ENCODE measurements around the gene RALGPS1.

The RALGPS1 gene

GRCh38 chr9:126959917-126960316, 45.3 kb downstream of the RALGPS1 start:
- no peaks in the 10 kb centered on the region for H3K9me3 ChIP-seq (ENCODE audit: control insufficient read depth, insufficient read depth, low read length)
- no peak overlapping the region for H3K27ac ChIP-seq (ENCODE audit: low read depth, low read length)
- H3K27me3 ChIP-seq (ENCODE audit: control insufficient read depth, low read length) = no peaks in the 10 kb centered on the region
- H4K20me1 ChIP-seq (ENCODE audit: control insufficient read depth, insufficient read depth, low read depth, low read length) = no peaks in the 10 kb centered on the region
- no peaks in the 10 kb centered on the region for H3K4me1 ChIP-seq (ENCODE audit: control insufficient read depth, low read length)
- H3K79me2 ChIP-seq (ENCODE audit: control insufficient read depth, low read length) = no peaks in the 10 kb centered on the region
- H3K9me2 ChIP-seq (replicated peaks; ENCODE audit: control insufficient read depth, low read length) = no peaks in the 10 kb centered on the region
- no peak overlapping the region for H3K4me2 ChIP-seq (ENCODE audit: low read length)
- no peaks in the 10 kb centered on the region for H3F3A ChIP-seq (ENCODE audit: control insufficient read depth, insufficient read depth)
- H3K36me3 ChIP-seq (ENCODE audit: control insufficient read depth, low read length) = no peaks in the 10 kb centered on the region
- TF ChIP-seq CTCF (IDR thresholded peaks at IDR 0.05; ENCODE audit: low read depth, low read length, poor library complexity, severe bottlenecking) = no peak
- TF ChIP-seq EZH2phosphoT487 (IDR thresholded peaks at IDR 0.05; ENCODE audit: borderline replicate concordance, low read length) = no peak
- H3K4me3 ChIP-seq (ENCODE audit: low read length) = no peak overlapping the region

- Histone ChIP-seq H3K79me2 (ENCODE audit: control insufficient read depth, low read length) (no peaks in the 10 kb centered on the region), H3K36me3 (ENCODE audit: control insufficient read depth, low read length) (no peaks in the 10 kb centered on the region), H3F3A (ENCODE audit: control insufficient read depth, insufficient read depth) (no peaks in the 10 kb centered on the region), H3K9me2 (replicated peaks; ENCODE audit: control insufficient read depth, low read length) (no peaks in the 10 kb centered on the region), H3K27me3 (ENCODE audit: control insufficient read depth, low read length) (no peaks in the 10 kb centered on the region), H3K4me2 (ENCODE audit: low read length) (no peak overlapping the region), H3K4me3 (ENCODE audit: low read length) (no peak overlapping the region), H3K4me1 (ENCODE audit: control insufficient read depth, low read length) (no peaks in the 10 kb centered on the region), H3K9me3 (ENCODE audit: control insufficient read depth, insufficient read depth, low read length) (no peaks in the 10 kb centered on the region), H3K27ac (ENCODE audit: low read depth, low read length) (no peak overlapping the region), H4K20me1 (ENCODE audit: control insufficient read depth, insufficient read depth, low read depth, low read length) (no peaks in the 10 kb centered on the region)
- TF ChIP-seq CTCF (IDR thresholded peaks at IDR 0.05; ENCODE audit: low read depth, low read length, poor library complexity, severe bottlenecking) = no peak
- no peak for TF ChIP-seq EZH2phosphoT487 (IDR thresholded peaks at IDR 0.05; ENCODE audit: borderline replicate concordance, low read length)
Measured at GRCh38 chr9:126962336-126962735, 47.8 kb downstream of the RALGPS1 start.

GRCh38 chr9:126965077-126965476, 50.5 kb downstream of the RALGPS1 start:
- no peaks in the 10 kb centered on the region for H3K9me3 ChIP-seq (ENCODE audit: control insufficient read depth, insufficient read depth, low read length)
- TF ChIP-seq EZH2phosphoT487 (IDR thresholded peaks at IDR 0.05; ENCODE audit: borderline replicate concordance, low read length) (no peak), CTCF (IDR thresholded peaks at IDR 0.05; ENCODE audit: low read depth, low read length, poor library complexity, severe bottlenecking) (no peak)
- H3K4me1 ChIP-seq (ENCODE audit: control insufficient read depth, low read length) = no peaks in the 10 kb centered on the region
- H4K20me1 ChIP-seq (ENCODE audit: control insufficient read depth, insufficient read depth, low read depth, low read length) = no peaks in the 10 kb centered on the region
- no peaks in the 10 kb centered on the region for H3K9me2 ChIP-seq (replicated peaks; ENCODE audit: control insufficient read depth, low read length)
- no peak overlapping the region for H3K27ac ChIP-seq (ENCODE audit: low read depth, low read length)
- H3K4me2 ChIP-seq (ENCODE audit: low read length) = no peak overlapping the region
- no peaks in the 10 kb centered on the region for H3K36me3 ChIP-seq (ENCODE audit: control insufficient read depth, low read length)
- H3F3A ChIP-seq (ENCODE audit: control insufficient read depth, insufficient read depth) = no peaks in the 10 kb centered on the region
- no peaks in the 10 kb centered on the region for H3K27me3 ChIP-seq (ENCODE audit: control insufficient read depth, low read length)
- H3K4me3 ChIP-seq (ENCODE audit: low read length) = no peak overlapping the region
- H3K79me2 ChIP-seq (ENCODE audit: control insufficient read depth, low read length) = no peaks in the 10 kb centered on the region

Data from DOHH2 (cell line).